WTC11 (cell line): Measurements from ENCODE around the gene SPOCK1. TPM values are rescaled to one million over a fixed set of nuclear protein-coding genes. Genes with fewer than 3 reads are reported as not detected.

Source experiments
- ATAC-seq: fragments of 200-7000 bp; cut with Tn5 transposase; 2 replicates; pipeline ENCODE4 v1.10.0; 2021; ENCODE audit warnings: mild to moderate bottlenecking, moderate library complexity
- CTCF ChIA-PET: fragments of 300-600 bp; sonication (Branson Sonifier 250); formaldehyde crosslinking; loops from one replicate; lab custom pipeline; 2021; ENCODE audit warnings: antibody characterized with exemption; lab: Charles Lee
- POLR2A ChIA-PET: fragments of 350-600 bp; sonication (Branson Sonifier 250); formaldehyde crosslinking; loops from one replicate; lab custom pipeline; 2021; ENCODE audit warnings: antibody characterized with exemption; lab: Charles Lee
- DNase-seq: peaks from one replicate; pipeline ENCODE4 v3.0.0; 2021; ENCODE audit warnings: low spot score
- H3K27ac Mint-ChIP-seq: 2 replicates; pipeline ENCODE4 v1.8.0; 2021; ENCODE audit warnings: mixed read lengths
- H3K27me3 Mint-ChIP-seq: 2 replicates; pipeline ENCODE4 v1.8.0; 2021; ENCODE audit warnings: low read depth, mild to moderate bottlenecking, moderate library complexity, mixed read lengths
- H3K36me3 Mint-ChIP-seq: 2 replicates; pipeline ENCODE4 v1.8.0; 2021; ENCODE audit warnings: mixed read lengths
- H3K4me1 Mint-ChIP-seq: 2 replicates; pipeline ENCODE4 v1.8.0; 2022; ENCODE audit warnings: mixed read lengths
- H3K4me3 Mint-ChIP-seq: 2 replicates; pipeline ENCODE4 v1.8.0; 2021; ENCODE audit warnings: mild to moderate bottlenecking, moderate library complexity, mixed read lengths
- H3K9me3 Mint-ChIP-seq: 2 replicates; pipeline ENCODE4 v1.8.0; 2021; ENCODE audit warnings: mixed read lengths
- ATF2 ChIP-seq: sonication (generic); formaldehyde crosslinking; IDR thresholded peaks from 2 replicates; pipeline ENCODE4 v1.8.1; 2022; ENCODE audit warnings: low read depth, missing genetic modification reagents, borderline replicate concordance
- ATF6 ChIP-seq: sonication (generic); formaldehyde crosslinking; IDR thresholded peaks from 2 replicates; pipeline ENCODE4 v1.8.1; 2023; ENCODE audit warnings: mild to moderate bottlenecking, missing genetic modification reagents
- CREB1 ChIP-seq: sonication (generic); formaldehyde crosslinking; IDR thresholded peaks from 2 replicates; pipeline ENCODE4 v1.8.0; 2023; ENCODE audit warnings: mild to moderate bottlenecking, missing genetic modification reagents
- E2F5 ChIP-seq: sonication (generic); formaldehyde crosslinking; IDR thresholded peaks from 2 replicates; pipeline ENCODE4 v1.8.1; 2022; ENCODE audit warnings: mild to moderate bottlenecking, moderate library complexity, missing genetic modification reagents
- ESRRA ChIP-seq: sonication (generic); formaldehyde crosslinking; IDR thresholded peaks from 2 replicates; pipeline ENCODE4 v1.8.1; 2022; ENCODE audit warnings: mild to moderate bottlenecking, missing genetic modification reagents, borderline replicate concordance
- FOXP1 ChIP-seq: sonication (generic); formaldehyde crosslinking; IDR thresholded peaks from 2 replicates; pipeline ENCODE4 v1.8.0; 2022; ENCODE audit warnings: missing genetic modification reagents, mild to moderate bottlenecking, moderate library complexity, borderline replicate concordance
- FOXP4 ChIP-seq: sonication (generic); formaldehyde crosslinking; IDR thresholded peaks from 2 replicates; pipeline ENCODE4 v1.8.0; 2022; ENCODE audit warnings: mild to moderate bottlenecking, missing genetic modification reagents
- GABPB1 ChIP-seq: sonication (generic); formaldehyde crosslinking; IDR thresholded peaks from 2 replicates; pipeline ENCODE4 v1.8.1; 2023; ENCODE audit warnings: mild to moderate bottlenecking, missing genetic modification reagents
- GTF2I ChIP-seq: fragments of 250-450 bp; sonication (Bioruptor Pico); conservative IDR thresholded peaks from 2 replicates; pipeline ENCODE4 v1.4.0; 2021; ENCODE audit warnings: mild to moderate bottlenecking
- JAZF1 ChIP-seq: fragments of 250-450 bp; sonication (Bioruptor Pico); IDR thresholded peaks from 2 replicates; pipeline ENCODE4 v1.9.0; 2021; ENCODE audit warnings: moderate library complexity, mild to moderate bottlenecking, inconsistent platforms
- MAX ChIP-seq: sonication (generic); formaldehyde crosslinking; IDR thresholded peaks from 2 replicates; pipeline ENCODE4 v1.8.0; 2022; ENCODE audit warnings: mild to moderate bottlenecking, missing genetic modification reagents
- NFE2L1 ChIP-seq: sonication (generic); formaldehyde crosslinking; IDR thresholded peaks from 2 replicates; pipeline ENCODE4 v1.8.1; 2023; ENCODE audit warnings: missing genetic modification reagents
- NR3C1 ChIP-seq: sonication (generic); formaldehyde crosslinking; conservative IDR thresholded peaks from 2 replicates; pipeline ENCODE4 v1.8.1; 2023; ENCODE audit warnings: low read depth, mild to moderate bottlenecking, missing genetic modification reagents
- RORB ChIP-seq: fragments of 250-450 bp; sonication (Bioruptor Pico); IDR thresholded peaks from 2 replicates; pipeline ENCODE4 v1.9.0; 2021; ENCODE audit warnings: mild to moderate bottlenecking
- SP1 ChIP-seq: sonication (generic); formaldehyde crosslinking; conservative IDR thresholded peaks from 2 replicates; pipeline ENCODE4 v1.8.1; 2022; ENCODE audit warnings: missing genetic modification reagents
- ZBTB43 ChIP-seq: sonication (generic); formaldehyde crosslinking; IDR thresholded peaks from 2 replicates; pipeline ENCODE4 v1.8.1; 2023; ENCODE audit warnings: mild to moderate bottlenecking, missing genetic modification reagents
- ZNF232 ChIP-seq: sonication (generic); formaldehyde crosslinking; IDR thresholded peaks from 2 replicates; pipeline ENCODE4 v1.8.0; 2022; ENCODE audit warnings: mild to moderate bottlenecking, missing genetic modification reagents
- ZNF263 ChIP-seq: sonication (generic); formaldehyde crosslinking; IDR thresholded peaks from 2 replicates; pipeline ENCODE4 v1.8.1; 2022; ENCODE audit warnings: low read depth, mild to moderate bottlenecking, moderate library complexity, missing genetic modification reagents
- ZNF425 ChIP-seq: fragments of 250-450 bp; sonication (Bioruptor Pico); conservative IDR thresholded peaks from 2 replicates; pipeline ENCODE4 v1.9.0; 2021; ENCODE audit warnings: mild to moderate bottlenecking
- ZNF512 ChIP-seq: sonication (generic); formaldehyde crosslinking; IDR thresholded peaks from 2 replicates; pipeline ENCODE4 v1.8.1; 2022; ENCODE audit warnings: missing genetic modification reagents, borderline replicate concordance
- total RNA-seq: library from RNA; stranded (reverse); gene quantifications from 3 replicates; pipeline ENCODE4 v1.2.3, GENCODE V29; 2021

The SPOCK1 gene
- total RNA-seq, 1 experiment from 2014 or later: 15.2 TPM

- ChIA-PET POLR2A (interaction anchor here (0.5 kb wide), 1 partner anchor 145 kb away, joined by 3 read pairs; no protein-coding TSS in a partner anchor), CTCF (no interaction called here)
- no peak for TF ChIP-seq ZBTB43 (CRISPR knock-in tag)
Measured at GRCh38 chr5:137001026-137001569, 498.0 kb downstream of the SPOCK1 start.

GRCh38 chr5:136999787-137000186, 499.3 kb downstream of the SPOCK1 start:
- CTCF ChIA-PET: no interaction called here
- ATAC-seq: no peak
- H3K36me3 Mint-ChIP-seq: no peaks in the 10 kb centered on the region; the same call in 1 of the 2 replicates

More at GRCh38 chr5:137001026-137001569, 498.0 kb downstream of the SPOCK1 start:
- no peak for ATAC-seq
- Mint-ChIP-seq H3K27me3 (peaks cover 2% of the 10 kb centered on the region), H3K4me3 (no peak overlapping the region), H3K4me1 (no peaks in the 10 kb centered on the region), H3K9me3 (peaks cover 24% of the 10 kb centered on the region), H3K36me3 (no peaks in the 10 kb centered on the region; the same call in 1 of the 2 replicates), H3K27ac (no peak overlapping the region)
- no peak for DNase-seq

GRCh38 chr5:136998854-136999357, 500.2 kb downstream of the SPOCK1 start:
- ATAC-seq: no peak
- Mint-ChIP-seq H3K4me1 (no peaks in the 10 kb centered on the region), H3K4me3 (no peak overlapping the region), H3K36me3 (no peaks in the 10 kb centered on the region; the same call in 1 of the 2 replicates), H3K27me3 (peaks cover 2% of the 10 kb centered on the region), H3K27ac (no peak overlapping the region), H3K9me3 (peaks cover 12% of the 10 kb centered on the region)
- ChIA-PET CTCF (no interaction called here), POLR2A (no interaction called here)
- TF ChIP-seq JAZF1 (CRISPR knock-in tag) (no peak), RORB (no peak), ATF2 (no peak), CREB1 (CRISPR knock-in tag) (no peak), NFE2L1 (CRISPR knock-in tag) (no peak), MAX (CRISPR knock-in tag) (no peak), FOXP4 (CRISPR knock-in tag) (no peak), ZNF425 (CRISPR knock-in tag) (no peak), ZNF512 (CRISPR knock-in tag) (no peak), NR3C1 (CRISPR knock-in tag) (no peak), SP1 (CRISPR knock-in tag) (no peak), ZNF263 (no peak), ATF6 (no peak), GTF2I (CRISPR knock-in tag) (no peak), E2F5 (CRISPR knock-in tag) (no peak), GABPB1 (CRISPR knock-in tag) (no peak), ZNF232 (no peak)
- no peak for DNase-seq

More at GRCh38 chr5:136999787-137000186, 499.3 kb downstream of the SPOCK1 start:
- DNase-seq: no peak
- no peak overlapping the region for H3K4me3 Mint-ChIP-seq
- H3K27ac Mint-ChIP-seq: no peak overlapping the region
- TF ChIP-seq ESRRA (CRISPR knock-in tag): no peak
- TF ChIP-seq FOXP1 (CRISPR knock-in tag): no peak
- H3K9me3 Mint-ChIP-seq: peaks cover 16% of the 10 kb centered on the region
- no peaks in the 10 kb centered on the region for H3K4me1 Mint-ChIP-seq
- H3K27me3 Mint-ChIP-seq: peaks cover 2% of the 10 kb centered on the region
- POLR2A ChIA-PET: no interaction called here
